KMS-11 (cell line): ENCODE data around the gene DVL3.

Experiments
- H2AFZ ChIP-seq: fragments of 200-600 bp; sonication (generic); 2 replicates; pipeline ENCODE4 v1.6.1; 2016; ENCODE audit warnings: antibody characterized with exemption, mixed run types, low read depth
- H3K27ac ChIP-seq: fragments of 200-600 bp; sonication (generic); 2 replicates; pipeline ENCODE4 v1.6.1; 2016; ENCODE audit warnings: mild to moderate bottlenecking, mixed run types
- H3K27me3 ChIP-seq: fragments of 200-600 bp; sonication (generic); 2 replicates; pipeline ENCODE4 v1.6.1; 2017; ENCODE audit warnings: mild to moderate bottlenecking, low read depth, mixed run types, moderate library complexity; ENCODE audit not compliant: insufficient read depth
- H3K36me3 ChIP-seq: fragments of 200-600 bp; sonication (generic); 2 replicates; pipeline ENCODE4 v1.6.1; 2017; ENCODE audit warnings: mild to moderate bottlenecking, mixed run types; ENCODE audit not compliant: insufficient read depth
- H3K4me1 ChIP-seq: fragments of 200-600 bp; sonication (generic); 2 replicates; pipeline ENCODE4 v1.6.1; 2016; ENCODE audit warnings: mild to moderate bottlenecking, low read depth, mixed run types; ENCODE audit not compliant: poor library complexity, severe bottlenecking
- H3K4me2 ChIP-seq: fragments of 200-600 bp; sonication (generic); 2 replicates; pipeline ENCODE4 v1.7.0; 2016; ENCODE audit warnings: mild to moderate bottlenecking, mixed run types
- H3K4me3 ChIP-seq: fragments of 200-600 bp; sonication (generic); IDR thresholded peaks from 2 replicates; pipeline ENCODE4 v1.6.1; 2017; ENCODE audit warnings: low read depth, low read length, mixed read lengths; ENCODE audit not compliant: insufficient read depth
- H3K79me2 ChIP-seq: fragments of 200-600 bp; sonication (generic); 2 replicates; pipeline ENCODE4 v1.6.1; 2016; ENCODE audit warnings: low read depth, mixed run types; ENCODE audit not compliant: insufficient read depth
- H3K9ac ChIP-seq: fragments of 200-600 bp; sonication (generic); 2 replicates; pipeline ENCODE4 v1.6.1; 2016; ENCODE audit warnings: mild to moderate bottlenecking, mixed run types
- H4K20me1 ChIP-seq: fragments of 200-600 bp; sonication (generic); 2 replicates; pipeline ENCODE4 v1.6.1; 2016; ENCODE audit warnings: mild to moderate bottlenecking, mixed run types; ENCODE audit not compliant: insufficient read depth
- CTCF ChIP-seq: fragments of 200-600 bp; sonication (generic); conservative IDR thresholded peaks from 2 replicates; pipeline ENCODE4 v1.6.1; 2017; ENCODE audit warnings: low read depth, mild to moderate bottlenecking, antibody characterized with exemption, low read length, moderate library complexity, mixed read lengths

Gene DVL3

GRCh38 chr3:184142199-184142598, 13.0 kb upstream of the DVL3 start:
- Histone ChIP-seq H2AFZ (no peak overlapping the region), H3K79me2 (peaks cover 31% of the 10 kb centered on the region), H3K4me1 (peaks cover 4% of the 10 kb centered on the region), H3K36me3 (peaks cover 14% of the 10 kb centered on the region; the same call in 1 of the 2 replicates), H3K4me3 (no peak overlapping the region), H3K27ac (no peak overlapping the region), H4K20me1 (no peaks in the 10 kb centered on the region), H3K9ac (no peak overlapping the region), H3K27me3 (no peaks in the 10 kb centered on the region), H3K4me2 (no peak overlapping the region)
- no peak for TF ChIP-seq CTCF

GRCh38 chr3:184143327-184143726, 11.8 kb upstream of the DVL3 start:
- TF ChIP-seq CTCF: no peak

GRCh38 chr3:184144505-184144904, 10.7 kb upstream of the DVL3 start:
- no peaks in the 10 kb centered on the region for H3K4me1 ChIP-seq

More at GRCh38 chr3:184143327-184143726, 11.8 kb upstream of the DVL3 start:
- Histone ChIP-seq H3K4me3 (no peak overlapping the region), H3K27me3 (no peaks in the 10 kb centered on the region), H4K20me1 (no peaks in the 10 kb centered on the region), H3K79me2 (peaks cover 19% of the 10 kb centered on the region; the same call in 1 of the 2 replicates), H3K27ac (no peak overlapping the region), H3K9ac (no peak overlapping the region), H3K36me3 (peaks cover 14% of the 10 kb centered on the region; the same call in 1 of the 2 replicates), H2AFZ (no peak overlapping the region), H3K4me1 (no peaks in the 10 kb centered on the region), H3K4me2 (no peak overlapping the region)

GRCh38 chr3:184145111-184145524, 10.1 kb upstream of the DVL3 start:
- no peaks in the 10 kb centered on the region for H3K4me1 ChIP-seq
- no peak overlapping the region for H3K9ac ChIP-seq
- no peak overlapping the region for H2AFZ ChIP-seq
- H4K20me1 ChIP-seq: no peaks in the 10 kb centered on the region
- no peak overlapping the region for H3K27ac ChIP-seq
- H3K79me2 ChIP-seq: peaks cover 9% of the 10 kb centered on the region; the same call in 1 of the 2 replicates
- no peaks in the 10 kb centered on the region for H3K27me3 ChIP-seq
- no peak overlapping the region for H3K4me2 ChIP-seq
- no peak overlapping the region for H3K4me3 ChIP-seq
- peak; percentile 53; the same call in 1 of the 2 replicates for TF ChIP-seq CTCF
- peaks cover 14% of the 10 kb centered on the region; the same call in 1 of the 2 replicates for H3K36me3 ChIP-seq

More at GRCh38 chr3:184144505-184144904, 10.7 kb upstream of the DVL3 start:
- H3K9ac ChIP-seq: no peak overlapping the region
- no peak overlapping the region for H3K4me3 ChIP-seq
- no peak overlapping the region for H3K4me2 ChIP-seq
- no peaks in the 10 kb centered on the region for H3K27me3 ChIP-seq
- H2AFZ ChIP-seq: no peak overlapping the region
- H3K36me3 ChIP-seq: peaks cover 14% of the 10 kb centered on the region; the same call in 1 of the 2 replicates
- peaks cover 13% of the 10 kb centered on the region; the same call in 1 of the 2 replicates for H3K79me2 ChIP-seq
- no peak overlapping the region for H3K27ac ChIP-seq
- TF ChIP-seq CTCF: no peak
- no peaks in the 10 kb centered on the region for H4K20me1 ChIP-seq
